Measurements from ENCODE around the gene SPI1. TPM values are rescaled to one million over a fixed set of nuclear protein-coding genes. Genes with fewer than 3 reads are reported as not detected.

The SPI1 gene
- polyA plus RNA-seq, 1 donor (not counting 4 experiments of a cell fraction or from before 2014, with no cell fraction given) = not detected

- Histone ChIP-seq H3K9me3 (ENCODE audit: control insufficient read depth, low read depth, low read length) (no peaks in the 10 kb centered on the region), H3K36me3 (ENCODE audit: control insufficient read depth in 2 of 2, extremely low read depth in 1 of 2, insufficient read depth in 2 of 2, low read length in 2 of 2) (no peaks in the 10 kb centered on the region), H3K4me3 (ENCODE audit: control insufficient read depth in 2 of 3, extremely low read depth in 1 of 3, insufficient read depth in 2 of 3, low read depth in 1 of 3, low read length in 3 of 3) (no peak overlapping the region), H3K79me2 (ENCODE audit: control insufficient read depth, insufficient read depth, low read length) (no peaks in the 10 kb centered on the region), H3K9me1 (ENCODE audit: control insufficient read depth, extremely low read depth, insufficient read depth, low read length) (no peaks in the 10 kb centered on the region), H4K20me1 (ENCODE audit: control insufficient read depth, extremely low read depth, insufficient read depth, low read length) (no peaks in the 10 kb centered on the region), H3K4me1 (ENCODE audit: control insufficient read depth, extremely low read depth, insufficient read depth, low read length) (peaks cover 6% of the 10 kb centered on the region), H3K4me2 (ENCODE audit: control insufficient read depth, extremely low read depth, insufficient read depth, low read depth, low read length) (no peak overlapping the region), H2AFZ (ENCODE audit: control insufficient read depth, low read length) (no peak overlapping the region), H3K9ac (ENCODE audit: control insufficient read depth, extremely low read depth, insufficient read depth, low read length) (no peak overlapping the region), H3K27me3 (ENCODE audit: control insufficient read depth, extremely low read depth, insufficient read depth, low read length) (no peaks in the 10 kb centered on the region), H3K27ac (ENCODE audit: control insufficient read depth, insufficient read depth, low read length) (no peak overlapping the region)
- no peak for FAIRE-seq
- no peak for TF ChIP-seq EZH2 (IDR thresholded peaks at IDR 0.05; ENCODE audit: low read length)
- TF ChIP-seq CTCF (optimal IDR thresholded peaks at IDR 0.05 in 1 of 3, IDR thresholded peaks at IDR 0.05 in 1 of 3, conservative IDR thresholded peaks at IDR 0.05 in 1 of 3; ENCODE audit: extremely low read depth in 1 of 3, insufficient read depth in 2 of 3, low read length in 3 of 3) = no peak
- DNase-seq (ENCODE audit: low read depth, low spot score) = no peak
- dilution Hi-C loops (cut with MboI; ENCODE audit: extremely low pct_ligation_motif_present, low sequenced_read_pairs) = no loop called here
Measured at GRCh38 chr11:47359162-47359561, 19.2 kb downstream of the SPI1 start.

DNA sequence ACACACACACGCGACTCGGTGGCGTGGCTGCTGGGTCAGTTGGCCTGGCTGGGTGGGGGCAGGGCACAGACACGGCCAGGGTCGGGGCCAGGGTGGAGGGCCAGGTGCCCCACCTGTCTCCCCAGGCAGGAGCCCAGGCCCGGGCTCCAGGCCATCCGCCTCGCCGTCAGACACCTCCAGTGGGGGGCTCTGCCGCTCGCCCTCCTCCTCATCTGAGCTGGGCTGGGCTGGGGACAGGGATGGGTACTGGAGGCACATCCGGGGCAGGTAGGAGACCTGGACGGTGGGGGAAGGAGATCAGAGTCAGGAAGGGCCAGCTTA is 19.7 kb downstream of the SPI1 start:
- H3K79me2 ChIP-seq (ENCODE audit: control insufficient read depth, insufficient read depth, low read length) = no peaks in the 10 kb centered on the region
- no peak overlapping the region for H2AFZ ChIP-seq (ENCODE audit: control insufficient read depth, low read length)
- dilution Hi-C loops (cut with MboI; ENCODE audit: extremely low pct_ligation_motif_present, low sequenced_read_pairs) = no loop called here
- H3K9me1 ChIP-seq (ENCODE audit: control insufficient read depth, extremely low read depth, insufficient read depth, low read length) = no peaks in the 10 kb centered on the region
- H4K20me1 ChIP-seq (ENCODE audit: control insufficient read depth, extremely low read depth, insufficient read depth, low read length) = no peaks in the 10 kb centered on the region
- no peak overlapping the region for H3K4me3 ChIP-seq (ENCODE audit: control insufficient read depth in 2 of 3, extremely low read depth in 1 of 3, insufficient read depth in 2 of 3, low read depth in 1 of 3, low read length in 3 of 3)
- peaks cover 6% of the 10 kb centered on the region for H3K4me1 ChIP-seq (ENCODE audit: control insufficient read depth, extremely low read depth, insufficient read depth, low read length)
- FAIRE-seq = no peak
- H3K36me3 ChIP-seq (ENCODE audit: control insufficient read depth in 2 of 2, extremely low read depth in 1 of 2, insufficient read depth in 2 of 2, low read length in 2 of 2) = no peaks in the 10 kb centered on the region
- no peak overlapping the region for H3K4me2 ChIP-seq (ENCODE audit: control insufficient read depth, extremely low read depth, insufficient read depth, low read depth, low read length)
- H3K9me3 ChIP-seq (ENCODE audit: control insufficient read depth, low read depth, low read length) = no peaks in the 10 kb centered on the region
- no peaks in the 10 kb centered on the region for H3K27me3 ChIP-seq (ENCODE audit: control insufficient read depth, extremely low read depth, insufficient read depth, low read length)
- no peak for DNase-seq (ENCODE audit: low read depth, low spot score)
- TF ChIP-seq EZH2 (IDR thresholded peaks at IDR 0.05; ENCODE audit: low read length) = no peak
- no peak for TF ChIP-seq CTCF (optimal IDR thresholded peaks at IDR 0.05 in 1 of 3, IDR thresholded peaks at IDR 0.05 in 1 of 3, conservative IDR thresholded peaks at IDR 0.05 in 1 of 3; ENCODE audit: extremely low read depth in 1 of 3, insufficient read depth in 2 of 3, low read length in 3 of 3)
- no peak overlapping the region for H3K27ac ChIP-seq (ENCODE audit: control insufficient read depth, insufficient read depth, low read length)
- H3K9ac ChIP-seq (ENCODE audit: control insufficient read depth, extremely low read depth, insufficient read depth, low read length) = no peak overlapping the region

Data from keratinocyte (primary cell).